Measurements from ENCODE around the gene BEST4.
"Not testable (repeated sequence)": the region's sequence is repeated elsewhere in the genome, so short reads cannot be mapped to it uniquely, and the experiment has no call there.

GRCh38 chr1:44766421-44766820 is 21.5 kb downstream of the BEST4 start:
- TF ChIP-seq CTCF (IDR thresholded peaks at IDR 0.05); EZH2 (IDR thresholded peaks at IDR 0.05; ENCODE audit: borderline replicate concordance, insufficient read depth, low read depth, low read length, poor library complexity, severe bottlenecking): not testable (repeated sequence)
